Liver (tissue), 3 donors: ENCODE data around the gene DBT.
"Not testable (repeated sequence)": the region's sequence is repeated elsewhere in the genome, so short reads cannot be mapped to it uniquely, and the experiment has no call there.

Source experiments
- RXRA ChIP-seq, 2 donors: IDR thresholded peaks; 2 replicates each; pipeline ENCODE4 v1.6.1; 2017 to 2018; ENCODE audit warnings: antibody characterized with exemption in 2 of 2, mild to moderate bottlenecking in 1 of 2
- SP1 ChIP-seq: IDR thresholded peaks from 2 replicates; pipeline ENCODE4 v1.6.1; 2018; ENCODE audit warnings: antibody characterized with exemption, mild to moderate bottlenecking
- YY1 ChIP-seq: IDR thresholded peaks from 2 replicates; pipeline ENCODE4 v1.6.1; 2016; ENCODE audit warnings: antibody characterized with exemption, mild to moderate bottlenecking
- TF ChIP-seq, protein P1 (sequence below): IDR thresholded peaks from 2 replicates; pipeline ENCODE4 v1.6.1; 2016; ENCODE audit warnings: antibody characterized with exemption
- TF ChIP-seq, protein P2 (sequence below): IDR thresholded peaks from 2 replicates; pipeline ENCODE4 v1.6.1; 2016; ENCODE audit warnings: antibody characterized with exemption, mild to moderate bottlenecking
- TF ChIP-seq, protein P3 (sequence below): fragments of 150-350 bp; IDR thresholded peaks from 2 replicates; pipeline ENCODE4 v1.5.1; 2017; ENCODE audit warnings: improper control_type of control experiment, low read depth, low read length; ENCODE audit not compliant: missing input control
- donor health status: healthy.
- donor health status: healthy.

DNA sequence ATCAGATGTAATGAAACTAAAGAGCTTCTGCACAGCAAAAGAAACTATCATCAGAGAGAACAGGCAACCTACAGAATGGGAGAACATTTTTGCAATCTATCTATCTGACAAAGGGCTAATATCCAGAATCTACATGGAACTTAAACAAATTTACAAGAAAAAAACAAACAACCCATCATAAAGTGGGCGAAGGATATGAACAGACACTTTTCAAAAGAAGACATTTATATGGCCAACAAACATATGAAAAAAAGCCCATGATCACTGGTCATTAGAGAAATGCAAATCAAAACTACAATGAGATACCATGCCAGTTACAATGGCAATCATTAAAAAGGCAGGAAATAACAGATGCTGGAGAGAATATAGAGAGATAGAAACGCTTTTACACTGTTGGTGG lies 44.5 kb downstream of the DBT start:
- TF ChIP-seq, protein P1, sequence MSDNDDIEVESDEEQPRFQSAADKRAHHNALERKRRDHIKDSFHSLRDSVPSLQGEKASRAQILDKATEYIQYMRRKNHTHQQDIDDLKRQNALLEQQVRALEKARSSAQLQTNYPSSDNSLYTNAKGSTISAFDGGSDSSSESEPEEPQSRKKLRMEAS, result not testable (repeated sequence)
- TF ChIP-seq, protein P2, sequence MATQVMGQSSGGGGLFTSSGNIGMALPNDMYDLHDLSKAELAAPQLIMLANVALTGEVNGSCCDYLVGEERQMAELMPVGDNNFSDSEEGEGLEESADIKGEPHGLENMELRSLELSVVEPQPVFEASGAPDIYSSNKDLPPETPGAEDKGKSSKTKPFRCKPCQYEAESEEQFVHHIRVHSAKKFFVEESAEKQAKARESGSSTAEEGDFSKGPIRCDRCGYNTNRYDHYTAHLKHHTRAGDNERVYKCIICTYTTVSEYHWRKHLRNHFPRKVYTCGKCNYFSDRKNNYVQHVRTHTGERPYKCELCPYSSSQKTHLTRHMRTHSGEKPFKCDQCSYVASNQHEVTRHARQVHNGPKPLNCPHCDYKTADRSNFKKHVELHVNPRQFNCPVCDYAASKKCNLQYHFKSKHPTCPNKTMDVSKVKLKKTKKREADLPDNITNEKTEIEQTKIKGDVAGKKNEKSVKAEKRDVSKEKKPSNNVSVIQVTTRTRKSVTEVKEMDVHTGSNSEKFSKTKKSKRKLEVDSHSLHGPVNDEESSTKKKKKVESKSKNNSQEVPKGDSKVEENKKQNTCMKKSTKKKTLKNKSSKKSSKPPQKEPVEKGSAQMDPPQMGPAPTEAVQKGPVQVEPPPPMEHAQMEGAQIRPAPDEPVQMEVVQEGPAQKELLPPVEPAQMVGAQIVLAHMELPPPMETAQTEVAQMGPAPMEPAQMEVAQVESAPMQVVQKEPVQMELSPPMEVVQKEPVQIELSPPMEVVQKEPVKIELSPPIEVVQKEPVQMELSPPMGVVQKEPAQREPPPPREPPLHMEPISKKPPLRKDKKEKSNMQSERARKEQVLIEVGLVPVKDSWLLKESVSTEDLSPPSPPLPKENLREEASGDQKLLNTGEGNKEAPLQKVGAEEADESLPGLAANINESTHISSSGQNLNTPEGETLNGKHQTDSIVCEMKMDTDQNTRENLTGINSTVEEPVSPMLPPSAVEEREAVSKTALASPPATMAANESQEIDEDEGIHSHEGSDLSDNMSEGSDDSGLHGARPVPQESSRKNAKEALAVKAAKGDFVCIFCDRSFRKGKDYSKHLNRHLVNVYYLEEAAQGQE, result not testable (repeated sequence)
- TF ChIP-seq, protein P3, sequence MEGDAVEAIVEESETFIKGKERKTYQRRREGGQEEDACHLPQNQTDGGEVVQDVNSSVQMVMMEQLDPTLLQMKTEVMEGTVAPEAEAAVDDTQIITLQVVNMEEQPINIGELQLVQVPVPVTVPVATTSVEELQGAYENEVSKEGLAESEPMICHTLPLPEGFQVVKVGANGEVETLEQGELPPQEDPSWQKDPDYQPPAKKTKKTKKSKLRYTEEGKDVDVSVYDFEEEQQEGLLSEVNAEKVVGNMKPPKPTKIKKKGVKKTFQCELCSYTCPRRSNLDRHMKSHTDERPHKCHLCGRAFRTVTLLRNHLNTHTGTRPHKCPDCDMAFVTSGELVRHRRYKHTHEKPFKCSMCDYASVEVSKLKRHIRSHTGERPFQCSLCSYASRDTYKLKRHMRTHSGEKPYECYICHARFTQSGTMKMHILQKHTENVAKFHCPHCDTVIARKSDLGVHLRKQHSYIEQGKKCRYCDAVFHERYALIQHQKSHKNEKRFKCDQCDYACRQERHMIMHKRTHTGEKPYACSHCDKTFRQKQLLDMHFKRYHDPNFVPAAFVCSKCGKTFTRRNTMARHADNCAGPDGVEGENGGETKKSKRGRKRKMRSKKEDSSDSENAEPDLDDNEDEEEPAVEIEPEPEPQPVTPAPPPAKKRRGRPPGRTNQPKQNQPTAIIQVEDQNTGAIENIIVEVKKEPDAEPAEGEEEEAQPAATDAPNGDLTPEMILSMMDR, result not testable (repeated sequence)
- TF ChIP-seq SP1; YY1; RXRA (IDR thresholded peaks at IDR 0.05): not testable (repeated sequence)
